OCI-M2 (cell line): ENCODE data around the gene NOS2.

Source experiments
- DNase-seq: peaks from one replicate; lab custom pipeline; 2025; ENCODE audit not compliant: unreplicated experiment; lab: John Stamatoyannopoulos, UW

The NOS2 gene

DNA sequence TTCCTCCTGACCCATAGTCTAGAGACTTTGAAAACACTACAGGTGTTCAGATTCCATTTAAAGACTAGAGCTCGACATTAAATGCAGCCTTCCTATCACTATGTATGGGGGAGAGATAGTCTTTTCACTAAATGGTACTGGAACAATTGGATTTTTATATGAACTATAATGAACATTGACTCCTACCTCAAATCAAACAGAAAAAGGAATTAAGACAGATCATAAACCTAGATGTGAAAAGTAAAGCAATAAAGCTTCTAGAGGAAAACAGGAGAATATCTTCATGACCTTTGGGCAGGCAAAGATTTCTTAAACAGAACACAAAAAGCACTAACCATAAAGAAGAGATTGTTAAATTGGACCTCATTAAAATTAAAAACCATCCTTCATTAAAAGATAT lies 18.8 kb upstream of the NOS2 start:
- DNase-seq, result no peak

DNA sequence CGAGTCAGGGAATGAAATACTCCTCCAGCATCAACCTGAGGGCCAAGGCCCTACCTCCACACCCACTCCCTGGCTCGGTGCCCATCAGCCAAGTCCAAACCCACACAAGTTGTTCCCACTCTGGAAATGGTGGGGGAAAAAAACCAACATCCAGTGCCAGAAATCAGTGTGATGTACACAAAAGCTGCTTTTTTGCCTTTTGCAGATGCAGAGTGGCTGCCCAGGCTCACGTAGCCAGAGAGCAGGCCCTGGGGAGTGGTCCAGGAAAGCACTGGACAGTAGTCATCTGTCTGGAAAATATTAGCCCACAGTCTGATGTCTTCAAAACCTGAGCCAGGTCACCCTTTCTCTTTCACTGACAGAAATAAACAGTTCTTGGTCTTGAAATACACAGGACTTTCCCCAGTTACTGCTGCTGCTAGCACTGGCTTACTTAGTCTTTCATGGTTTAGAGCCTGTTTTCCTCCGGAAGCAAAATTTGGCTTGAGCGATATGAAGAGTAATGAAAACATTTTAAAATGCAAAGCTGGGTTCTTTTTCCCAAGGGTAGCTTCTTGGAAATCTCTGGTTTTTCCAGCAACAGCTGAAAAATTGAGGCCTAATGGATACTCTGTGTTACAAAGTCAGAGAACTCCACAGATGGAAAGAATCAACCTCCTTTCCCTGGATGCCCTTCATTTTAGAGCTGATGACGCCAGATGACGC lies 18.2 kb upstream of the NOS2 start:
- DNase-seq, result no peak

DNA sequence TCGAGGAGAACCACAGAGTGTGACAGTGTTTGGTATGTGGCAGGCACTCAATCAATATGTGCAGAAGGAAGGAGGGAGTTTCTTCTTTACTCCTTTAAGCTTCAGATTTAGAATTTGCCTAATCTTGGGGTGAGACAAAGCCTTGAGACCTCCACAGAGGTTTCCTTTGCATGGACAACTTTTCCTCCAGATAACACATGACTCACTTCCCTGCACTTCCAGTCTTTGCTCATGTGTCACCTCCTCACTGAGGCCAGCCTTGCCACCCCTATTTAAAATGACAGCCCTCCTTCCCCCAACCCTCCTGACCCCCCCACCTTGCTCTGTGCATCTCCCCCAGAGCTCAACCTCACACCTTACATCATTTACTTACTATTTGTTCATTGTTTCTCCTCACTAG lies 17.4 kb upstream of the NOS2 start:
- no peak for DNase-seq

DNA sequence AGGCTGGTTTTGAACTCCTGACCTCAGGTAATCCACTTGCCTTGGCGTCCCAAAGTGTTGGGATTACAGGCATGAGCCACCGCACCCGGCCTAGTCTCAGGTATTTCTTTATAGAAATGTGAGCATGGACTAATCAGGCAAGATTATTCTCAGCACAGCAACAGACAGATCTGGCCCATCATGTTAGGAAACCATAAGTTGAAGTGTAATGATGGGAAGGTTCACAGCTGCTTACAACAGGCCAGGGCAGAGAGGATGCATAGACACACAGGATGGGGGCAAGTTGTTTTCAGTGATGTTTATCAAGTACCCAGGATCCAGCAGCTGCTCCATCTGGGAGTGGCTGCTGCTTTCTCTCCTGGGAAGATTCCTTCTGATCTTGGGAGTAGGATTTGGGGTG lies 16.6 kb upstream of the NOS2 start:
- no peak for DNase-seq

DNA sequence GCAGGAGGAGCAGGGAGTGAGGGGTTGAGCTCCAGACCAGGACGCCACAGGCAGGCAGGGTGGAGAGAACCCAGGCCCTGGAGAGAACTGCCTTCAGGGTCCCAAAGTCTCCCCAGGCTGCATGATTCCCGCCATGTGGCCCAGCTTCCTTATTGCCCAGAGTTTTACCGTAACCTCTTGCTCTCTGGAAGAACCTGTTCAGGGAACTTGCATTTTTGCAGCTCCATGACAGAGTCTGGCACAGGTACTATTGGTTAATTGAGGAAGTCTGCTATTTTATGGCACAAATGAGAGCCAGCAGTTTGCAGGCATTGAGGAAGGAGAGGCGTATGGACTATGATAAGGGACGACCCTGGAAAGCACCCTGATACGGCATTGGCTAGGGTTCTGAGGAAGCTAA lies 11.6 kb upstream of the NOS2 start:
- no peak for DNase-seq

DNA sequence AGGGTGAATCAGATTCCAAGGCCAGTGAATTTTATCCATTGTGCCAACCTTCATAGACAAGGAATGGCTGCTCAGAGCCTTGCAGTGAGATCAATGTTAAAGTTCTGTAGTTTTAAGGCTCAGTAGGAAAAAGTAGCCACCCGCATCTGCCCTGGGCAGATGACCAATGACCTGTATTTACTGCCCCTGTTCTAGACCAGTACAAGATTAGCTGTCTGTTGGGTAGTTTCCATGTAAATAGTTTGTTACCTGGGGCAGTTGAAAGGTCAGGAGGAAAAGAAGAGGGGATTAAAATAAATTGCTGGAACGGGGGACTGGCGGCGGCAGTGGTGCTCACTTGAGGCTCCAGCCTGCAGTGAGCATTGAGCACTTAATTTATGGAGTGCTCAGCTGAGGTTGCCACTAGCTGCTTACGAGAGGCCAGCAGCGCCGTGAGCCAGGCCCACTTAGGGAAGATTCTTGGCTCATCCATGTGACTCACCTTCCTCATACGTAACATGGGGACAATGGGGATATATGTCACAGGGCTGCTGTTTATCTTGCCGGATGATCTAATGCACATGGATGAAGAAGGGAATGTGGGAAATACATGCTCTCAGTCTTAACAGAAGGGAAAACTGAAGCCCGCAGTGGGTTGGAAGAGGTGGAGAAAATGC lies 10.7 kb upstream of the NOS2 start:
- DNase-seq, result no peak

DNA sequence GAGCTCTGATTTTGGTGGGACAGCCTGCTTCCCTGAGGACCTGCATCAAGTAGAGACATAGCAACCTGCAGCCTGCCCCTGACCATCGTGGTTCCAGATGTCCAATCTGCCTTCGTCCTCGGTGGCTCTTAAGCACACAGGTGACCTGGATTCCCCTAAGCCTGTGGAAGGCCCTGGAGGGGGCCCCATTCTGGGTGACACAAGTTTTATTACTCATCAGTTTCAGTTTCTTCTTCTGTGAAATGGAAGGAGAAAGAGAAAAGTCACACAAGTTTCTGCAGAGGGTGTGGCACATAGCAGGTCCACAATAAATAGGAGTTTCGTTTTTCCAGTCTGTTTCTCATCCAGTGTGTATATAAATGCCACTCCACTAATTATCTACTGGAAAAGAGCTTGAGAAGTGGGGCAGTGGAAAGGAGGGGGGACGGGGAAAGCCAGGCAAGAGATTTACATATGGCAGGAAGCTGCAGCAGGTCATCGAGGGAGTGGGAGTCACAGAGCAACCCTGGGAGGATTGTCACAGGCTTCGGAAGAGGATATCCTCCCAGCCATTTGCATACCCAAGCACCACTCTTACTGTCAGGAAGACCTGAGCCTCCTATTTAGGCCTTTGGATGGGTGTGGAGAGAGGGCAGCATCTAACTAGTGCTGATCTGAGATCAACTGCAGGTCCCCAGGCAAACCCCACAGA lies 10.0 kb upstream of the NOS2 start:
- no peak for DNase-seq

DNA sequence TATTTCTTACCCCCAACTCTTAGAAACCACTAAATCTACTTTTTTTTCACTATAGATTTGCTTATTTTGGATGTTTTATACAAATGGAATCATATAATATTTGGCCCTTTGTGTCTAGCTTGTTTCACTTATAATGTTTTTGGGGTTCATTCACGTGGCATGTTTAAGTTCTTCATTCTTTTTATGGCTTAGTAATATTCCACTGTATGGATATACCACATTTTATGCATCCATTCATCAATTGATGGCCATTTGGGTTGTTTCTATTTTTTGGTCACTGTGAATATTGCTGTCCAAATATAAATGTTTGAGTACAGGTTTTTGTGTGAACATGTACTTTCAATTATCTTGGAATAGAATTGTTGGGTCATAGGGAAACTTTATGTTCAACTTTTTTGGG lies 9.2 kb upstream of the NOS2 start:
- DNase-seq, result no peak

DNA sequence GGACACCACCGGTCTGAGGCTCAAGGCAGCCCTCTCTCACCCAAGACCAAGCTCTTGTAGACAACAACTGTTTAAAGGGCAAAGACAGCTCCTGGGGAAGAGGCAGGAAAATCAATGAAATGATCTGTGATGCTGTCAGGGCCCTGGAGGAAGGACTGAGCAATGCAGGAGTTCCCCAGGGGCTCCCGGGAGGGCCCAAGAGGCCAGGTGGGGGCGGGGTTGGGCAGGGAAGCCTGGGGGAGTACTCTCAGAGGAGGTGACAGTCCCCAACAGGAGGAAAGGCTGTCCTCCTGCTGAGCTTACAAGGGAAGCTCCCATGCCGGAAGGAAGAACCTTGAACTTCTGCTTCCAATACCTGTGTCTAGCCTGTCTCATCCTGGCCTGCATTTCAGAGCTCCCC lies 8.3 kb upstream of the NOS2 start:
- DNase-seq, result no peak

DNA sequence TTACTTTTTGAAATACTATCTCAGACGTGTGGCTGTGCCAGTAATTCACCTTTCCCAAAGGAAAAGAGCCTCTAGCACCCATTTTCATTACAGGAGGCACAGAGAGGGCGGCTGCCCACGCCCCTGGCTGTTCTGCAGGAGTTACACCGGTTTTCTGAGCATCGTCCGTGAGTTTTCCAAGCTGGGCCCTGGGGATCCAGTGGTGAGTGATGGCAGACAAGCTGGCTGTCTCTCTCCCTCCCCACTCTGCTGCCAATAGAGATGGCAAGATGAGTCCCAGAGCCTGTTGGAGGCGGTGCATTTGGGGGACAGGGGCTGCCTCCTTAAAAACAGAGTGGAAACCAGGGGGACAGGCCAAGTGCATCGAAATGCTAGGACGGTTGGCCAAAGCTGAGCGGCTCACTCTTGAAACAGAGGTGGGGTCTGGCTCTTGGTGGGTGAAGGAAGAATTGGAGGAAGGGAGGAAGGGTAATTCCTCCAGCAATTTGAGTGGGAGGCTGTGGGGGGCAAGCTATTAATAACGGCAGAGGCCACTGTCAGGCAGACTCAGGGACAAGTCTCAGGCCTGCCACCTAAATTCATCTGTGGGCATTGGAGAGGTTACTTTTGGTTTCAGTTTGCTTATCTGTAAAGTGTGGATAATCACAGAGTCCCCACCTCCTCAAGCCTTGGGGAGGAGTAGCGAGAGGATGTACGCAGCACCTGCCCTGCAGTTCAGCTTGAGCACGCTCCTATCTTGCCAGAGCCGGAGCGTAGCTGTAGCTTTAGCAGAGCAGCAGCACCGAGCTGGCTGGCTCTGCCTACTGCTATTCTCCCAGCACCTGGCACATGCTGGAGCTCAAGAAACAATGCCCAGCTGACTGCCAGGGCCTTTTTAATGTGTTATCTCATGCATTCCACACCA lies 7.5 kb upstream of the NOS2 start:
- no peak for DNase-seq

DNA sequence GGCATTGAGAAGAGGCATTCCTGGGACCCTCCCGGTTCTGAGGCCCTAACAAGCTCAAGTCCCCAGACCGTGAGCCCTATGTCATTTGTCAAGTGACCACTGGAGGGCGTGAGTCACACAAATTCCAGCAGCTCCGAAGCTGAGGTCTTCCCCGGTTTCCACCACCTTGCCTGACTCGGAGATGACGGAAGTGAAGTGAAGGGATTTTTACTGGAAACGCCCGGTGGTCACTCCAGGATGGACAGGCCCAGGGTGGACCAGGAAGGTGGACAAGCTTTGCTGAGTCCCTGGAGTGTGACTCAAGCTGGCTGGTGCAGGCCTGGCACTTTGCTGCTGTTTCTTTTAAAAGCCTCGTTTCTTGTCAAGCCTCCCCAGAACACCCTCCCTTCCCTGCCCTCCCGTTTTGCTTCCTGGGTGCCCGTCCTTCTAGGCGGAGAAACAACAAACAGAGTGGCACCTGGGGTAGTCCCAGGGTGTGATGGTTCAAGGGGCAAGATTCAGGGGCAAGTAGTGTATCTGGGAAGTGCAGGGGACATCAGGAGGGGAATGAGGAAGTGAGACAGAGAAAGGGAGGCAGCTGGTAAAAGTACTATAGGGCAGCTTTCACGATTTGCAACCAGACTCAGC lies 5.3 kb upstream of the NOS2 start:
- no peak for DNase-seq

DNA sequence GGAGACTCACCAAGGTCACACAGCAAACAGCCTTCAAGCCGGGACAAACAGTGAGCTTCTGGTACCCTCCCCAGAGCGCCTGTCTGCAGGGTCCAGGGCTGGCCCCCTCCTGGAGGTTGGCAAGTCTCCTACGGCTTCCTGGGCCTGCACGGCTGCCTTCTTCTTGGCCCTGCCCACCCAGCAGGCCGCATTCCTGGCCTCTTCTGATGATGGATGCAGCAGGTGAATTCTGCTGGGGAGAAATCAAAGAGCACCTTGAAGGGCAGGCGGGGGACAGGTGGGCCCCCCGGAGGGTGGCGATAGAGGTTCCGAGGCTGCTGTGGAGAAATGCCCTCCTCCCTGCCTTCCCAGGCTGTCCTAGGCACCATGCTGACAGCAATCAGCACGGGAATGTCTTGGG lies 3.8 kb upstream of the NOS2 start:
- no peak for DNase-seq

DNA sequence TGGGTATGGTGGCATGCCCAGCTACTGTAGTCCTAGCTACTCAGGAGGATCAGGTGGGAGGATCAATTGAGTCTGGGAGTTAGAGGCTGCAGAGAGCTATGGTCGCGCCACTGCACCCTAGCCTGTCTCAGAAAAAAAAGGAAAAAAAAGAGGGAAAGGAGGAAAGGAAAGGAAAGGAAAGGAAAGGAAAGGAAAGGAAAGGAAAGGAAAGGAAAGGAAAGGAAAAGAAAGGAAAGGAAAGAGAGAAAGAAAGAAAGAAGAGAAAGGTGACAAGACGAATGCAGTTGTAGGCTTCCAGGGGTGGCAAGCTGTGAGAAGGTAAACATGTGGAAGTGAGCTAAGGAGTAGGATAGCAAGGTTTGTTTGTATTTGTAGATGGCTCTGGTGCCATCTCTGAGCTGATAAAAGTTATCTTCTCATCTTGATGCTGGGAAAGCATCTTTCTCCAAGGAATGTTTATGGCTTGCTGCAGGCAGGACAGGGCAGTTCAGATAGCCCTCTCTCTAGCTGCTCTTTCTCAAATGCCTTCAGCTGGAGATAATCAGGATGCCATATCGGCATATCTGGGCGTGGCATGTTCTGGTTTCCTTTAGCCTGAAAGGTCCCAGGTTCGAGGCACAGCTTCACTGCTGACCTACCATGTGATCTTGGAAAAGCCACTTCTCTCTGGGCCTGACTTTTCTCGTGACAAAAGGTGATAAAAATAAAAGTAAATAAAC lies 2.8 kb upstream of the NOS2 start:
- no peak for DNase-seq

DNA sequence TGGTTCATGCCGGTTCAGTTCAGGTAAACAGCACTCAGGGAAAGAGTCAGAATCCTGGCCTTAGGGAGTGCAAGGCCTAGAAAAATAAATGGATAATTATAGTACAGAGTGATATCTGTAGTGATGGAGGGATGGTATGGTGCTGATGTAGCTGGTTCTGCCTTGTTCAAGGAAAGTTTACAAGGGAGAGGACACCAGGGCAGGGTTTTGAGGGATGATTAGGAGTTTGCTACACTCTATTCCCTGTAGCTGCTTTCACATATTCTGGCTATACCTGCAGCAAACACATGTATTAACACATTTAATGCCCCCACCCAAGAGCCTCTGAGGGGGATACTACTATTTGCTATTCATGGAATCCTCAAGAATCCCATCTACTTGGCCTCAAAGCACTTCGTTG lies 1.7 kb upstream of the NOS2 start:
- no peak for DNase-seq

DNA sequence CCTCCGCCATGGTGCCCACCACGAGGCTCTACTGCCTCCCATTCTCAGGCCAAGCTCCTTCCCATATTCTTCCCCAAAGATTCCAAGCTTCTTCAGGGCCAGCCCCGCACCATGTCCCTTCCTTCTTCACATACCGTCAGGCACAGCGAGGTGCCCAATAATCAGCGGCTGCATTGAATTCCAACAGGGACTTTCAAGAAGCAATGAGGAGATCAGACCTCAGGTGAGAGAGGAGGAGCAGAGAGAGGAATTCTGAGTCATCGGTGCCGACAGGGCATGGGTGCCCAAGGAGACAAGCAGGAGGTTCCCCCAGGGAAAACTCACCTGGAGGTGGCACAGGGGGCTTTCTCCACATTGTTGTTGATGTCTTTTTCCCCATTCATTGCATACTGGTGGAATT lies 2.0 kb downstream of the NOS2 start:
- no peak for DNase-seq

DNA sequence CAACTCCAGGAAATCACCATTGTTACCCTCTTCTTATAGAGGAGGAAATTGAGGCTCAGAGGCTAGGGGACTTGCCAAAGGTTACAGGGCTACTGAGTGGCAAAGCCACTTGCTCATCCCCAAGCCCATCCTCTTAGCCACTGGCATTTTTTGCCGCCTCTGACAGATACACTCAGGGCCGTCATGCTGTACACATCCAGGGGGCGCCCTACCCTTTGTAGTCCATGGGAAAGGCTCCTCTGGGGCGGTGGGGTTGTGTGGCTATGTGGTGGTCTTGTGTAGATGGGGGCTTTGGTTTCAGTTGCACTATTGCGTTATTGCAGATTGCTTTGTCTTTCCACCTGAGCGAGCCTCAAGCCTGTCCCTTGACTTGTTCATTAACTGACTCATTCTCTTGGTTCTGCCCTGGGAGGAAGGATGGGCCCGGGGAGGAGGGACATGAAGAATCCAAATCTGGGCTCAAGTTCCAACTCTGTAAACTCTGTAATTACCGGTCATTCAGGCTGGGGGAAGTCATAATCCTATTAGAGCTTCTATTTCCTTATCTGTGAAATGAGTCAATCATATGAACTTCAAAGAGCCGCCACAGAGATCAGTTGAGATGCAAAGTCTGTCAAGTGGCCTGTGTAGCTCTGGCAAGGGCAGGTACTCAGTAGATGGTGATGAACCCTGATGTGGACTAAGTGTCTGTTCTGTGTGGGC lies 2.8 kb downstream of the NOS2 start:
- no peak for DNase-seq

DNA sequence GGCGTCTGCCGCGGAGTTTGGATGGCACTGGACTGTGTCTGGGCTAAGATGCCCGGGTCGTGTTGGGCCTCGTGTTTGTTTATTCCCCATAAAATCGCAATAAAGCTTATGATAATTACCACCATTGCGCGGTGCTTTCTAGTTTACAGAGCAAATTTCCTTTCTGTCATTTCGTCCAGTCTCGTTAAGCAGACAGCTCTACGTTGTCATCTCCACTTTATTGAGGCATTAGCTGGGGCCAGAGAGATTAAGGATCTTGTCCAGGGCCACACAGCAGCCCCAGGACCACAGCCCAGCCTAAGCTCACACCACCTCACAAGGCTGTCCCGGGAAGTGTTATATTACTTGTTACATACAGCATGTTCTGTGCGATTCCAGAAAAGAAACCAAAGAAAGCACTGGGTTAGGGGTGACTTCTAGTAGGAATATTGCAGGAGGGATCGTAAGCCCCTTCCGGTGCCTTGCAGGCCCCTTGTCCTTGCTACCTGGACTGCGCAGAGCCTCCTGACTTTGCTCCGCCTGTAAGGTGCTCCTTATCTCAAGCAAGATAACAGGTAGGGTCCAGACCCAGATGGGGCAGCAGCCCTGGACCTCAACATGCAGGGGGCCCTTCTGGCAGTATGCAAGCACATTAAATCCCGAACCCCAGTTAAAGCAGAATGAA lies 6.3 kb downstream of the NOS2 start:
- DNase-seq, result no peak

DNA sequence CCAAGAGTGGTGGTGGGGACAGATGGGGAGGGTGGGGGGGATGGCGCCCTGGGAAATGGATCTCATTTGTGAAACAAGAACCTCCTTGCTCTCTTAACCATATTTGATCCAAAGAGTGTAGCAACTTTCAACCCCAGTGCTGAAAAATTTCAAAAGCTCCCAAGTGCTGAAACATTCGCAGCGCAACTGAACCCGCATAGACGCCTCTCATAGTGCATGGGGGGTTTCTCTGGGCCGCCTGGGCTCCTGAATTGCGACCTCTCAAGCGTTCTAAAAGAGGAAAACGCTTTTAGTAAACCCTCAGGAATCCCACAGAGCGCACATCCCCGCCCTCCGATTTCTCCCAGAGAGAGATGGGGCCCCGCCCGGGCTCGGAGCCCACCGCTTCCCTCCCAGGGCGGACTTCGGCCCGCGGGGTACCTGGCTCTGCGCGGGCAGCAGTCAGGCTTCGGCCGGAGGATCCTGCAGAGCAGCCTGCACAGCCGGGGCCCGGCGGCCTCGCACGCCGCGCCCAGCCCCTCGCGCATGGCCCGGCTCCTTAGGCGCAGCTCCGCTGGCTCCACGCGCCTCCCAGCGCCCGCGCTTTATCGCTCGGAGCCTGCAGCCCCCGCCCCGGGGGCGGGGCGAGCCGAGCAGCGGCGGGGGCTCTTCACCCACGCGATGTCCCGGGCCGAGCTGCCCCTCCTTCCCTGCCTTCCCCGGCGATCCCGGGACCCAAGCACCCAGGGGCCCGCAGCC lies 7.0 kb downstream of the NOS2 start:
- DNase-seq, result no peak

DNA sequence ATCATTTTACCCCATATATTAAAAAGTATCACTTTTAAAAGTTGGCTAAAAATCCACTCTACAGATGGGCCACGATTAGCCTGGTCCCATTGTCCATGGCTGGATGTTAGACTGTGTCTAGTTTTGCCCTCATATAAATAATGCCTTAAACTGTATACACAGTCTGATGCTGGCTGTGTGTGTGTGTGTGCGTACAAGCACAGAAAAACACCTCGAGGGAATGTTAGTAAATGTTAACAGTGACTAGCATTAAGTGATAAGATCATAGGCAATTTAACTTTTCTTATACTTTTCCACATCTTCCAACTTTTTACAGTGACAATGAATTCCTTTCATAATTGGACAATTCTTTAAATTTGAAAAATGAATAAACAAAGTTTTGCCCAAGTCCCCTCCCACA lies 8.2 kb downstream of the NOS2 start:
- DNase-seq, result no peak
